Measurements from ENCODE around the gene FBXL19. TPM values are rescaled to one million over a fixed set of nuclear protein-coding genes. Genes with fewer than 3 reads are reported as not detected.
A peak's percentile ranks its signal among the peaks of the same experiment; 100 is the strongest.

FBXL19 gene
- total and polyA plus RNA-seq, 9 of the 15 experiments (the other 6 are each of a cell fraction or from before 2014, with no cell fraction given), result 0.13 to 48.0 (median 13.5) TPM; not detected in 1

GRCh38 chr16:30921748-30922419 lies 1.5 kb upstream of the FBXL19 start (continued):
- no peak for TF ChIP-seq FOXP4 (CRISPR knock-in tag; IDR thresholded peaks at IDR 0.05; ENCODE audit: borderline replicate concordance)
- no peak for TF ChIP-seq MBD2 (IDR thresholded peaks at IDR 0.05; ENCODE audit: borderline replicate concordance, low read depth)
- TF ChIP-seq GTF2A2 (tag; IDR thresholded peaks at IDR 0.05), result no peak
- TF ChIP-seq MBD1 (CRISPR knock-in tag; IDR thresholded peaks at IDR 0.05), result no peak
- no peak for TF ChIP-seq KLF1 (tag; IDR thresholded peaks at IDR 0.05)
- no peak for TF ChIP-seq ASH1L (IDR thresholded peaks at IDR 0.05; ENCODE audit: borderline replicate concordance, low read depth, partially characterized antibody)
- TF ChIP-seq BCL6 (CRISPR knock-in tag; IDR thresholded peaks at IDR 0.05), result no peak
- TF ChIP-seq FOSL1 (tag; conservative IDR thresholded peaks at IDR 0.05), result no peak
- no peak for TF ChIP-seq LARP7 (IDR thresholded peaks at IDR 0.05)
- peak; percentile 88 to 95 (median 91); a peak in 5 of 6 replicates for TF ChIP-seq CTCF (IDR thresholded peaks at IDR 0.05 in 2 of 3, conservative IDR thresholded peaks at IDR 0.05 in 1 of 3; ENCODE audit: insufficient read depth in 2 of 3, low read depth in 1 of 3, low read length in 3 of 3)
- TF ChIP-seq PHB2 (IDR thresholded peaks at IDR 0.05; ENCODE audit: low read depth), result no peak
- no peak for TF ChIP-seq YBX1 (IDR thresholded peaks at IDR 0.05)
- TF ChIP-seq BMI1 (IDR thresholded peaks at IDR 0.05; ENCODE audit: low read length), result no peak
- no peak for TF ChIP-seq BDP1 (IDR thresholded peaks at IDR 0.05; ENCODE audit: insufficient read depth, insufficient read length)
- peak; percentile 49 for TF ChIP-seq DEAF1 (CRISPR knock-in tag; IDR thresholded peaks at IDR 0.05)
- no peak for TF ChIP-seq ZNF12 (CRISPR knock-in tag; IDR thresholded peaks at IDR 0.05)
- TF ChIP-seq ZNF3 (CRISPR knock-in tag; IDR thresholded peaks at IDR 0.05), result no peak
- TF ChIP-seq, protein P1, sequence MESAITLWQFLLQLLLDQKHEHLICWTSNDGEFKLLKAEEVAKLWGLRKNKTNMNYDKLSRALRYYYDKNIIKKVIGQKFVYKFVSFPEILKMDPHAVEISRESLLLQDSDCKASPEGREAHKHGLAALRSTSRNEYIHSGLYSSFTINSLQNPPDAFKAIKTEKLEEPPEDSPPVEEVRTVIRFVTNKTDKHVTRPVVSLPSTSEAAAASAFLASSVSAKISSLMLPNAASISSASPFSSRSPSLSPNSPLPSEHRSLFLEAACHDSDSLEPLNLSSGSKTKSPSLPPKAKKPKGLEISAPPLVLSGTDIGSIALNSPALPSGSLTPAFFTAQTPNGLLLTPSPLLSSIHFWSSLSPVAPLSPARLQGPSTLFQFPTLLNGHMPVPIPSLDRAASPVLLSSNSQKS (CRISPR knock-in tag; IDR thresholded peaks at IDR 0.05), result 0 out of 2 replicates have a peak, but pooled peaks have one; percentile 51
- no peak for TF ChIP-seq COPS2 (conservative IDR thresholded peaks at IDR 0.05)

Data from K562 (cell line).